Stimulated activated naive CD8-positive, alpha-beta T cell treated with anti-CD3 and anti-CD28 coated beads, Interleukin-15, Interleukin-2, amounts not matched to agents 100 ng/mL and 50 ng/mL, for 24 hours (primary cell): ENCODE results near the gene TNIK.
A peak's percentile ranks its signal among the peaks of the same experiment; 100 is the strongest.

Source experiments
- H3K27ac Mint-ChIP-seq: one replicate; pipeline ENCODE4 v1.8.0; 2021; ENCODE audit warnings: mild to moderate bottlenecking, mixed read lengths
- H3K27me3 Mint-ChIP-seq: one replicate; pipeline ENCODE4 v1.8.0; 2021; ENCODE audit warnings: mixed read lengths
- H3K36me3 Mint-ChIP-seq: one replicate; pipeline ENCODE4 v1.8.0; 2021; ENCODE audit warnings: low read depth, mixed read lengths
- H3K4me1 Mint-ChIP-seq: one replicate; pipeline ENCODE4 v1.8.0; 2021; ENCODE audit warnings: low read depth, mixed read lengths
- H3K4me3 Mint-ChIP-seq: one replicate; pipeline ENCODE4 v1.8.0; 2021; ENCODE audit warnings: mild to moderate bottlenecking, mixed read lengths
- H3K9me3 Mint-ChIP-seq: one replicate; pipeline ENCODE4 v1.8.0; 2021; ENCODE audit warnings: mixed read lengths

Gene TNIK

DNA sequence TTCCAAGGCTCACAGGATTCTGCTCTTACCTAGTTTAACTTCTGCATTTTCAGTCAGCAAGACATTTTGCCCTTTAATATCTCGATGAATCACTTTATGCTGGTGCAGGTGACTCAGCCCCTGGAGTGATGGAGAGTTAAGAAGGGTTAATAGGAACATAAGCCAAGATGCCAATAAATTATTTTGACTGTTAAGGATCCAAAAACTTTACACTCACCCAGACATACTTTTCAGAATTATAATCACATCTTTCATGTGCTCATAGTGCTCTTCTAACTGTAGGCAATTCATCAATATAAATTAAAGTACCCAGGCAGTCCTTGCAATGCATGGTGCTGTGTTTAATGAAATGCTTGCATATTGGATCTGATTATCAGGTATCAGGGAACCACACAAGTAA is 269.5 kb downstream of the TNIK start:
- Mint-ChIP-seq H3K4me3 (no peak overlapping the region), H3K27ac (peak overlapping the region; percentile 36), H3K4me1 (peaks cover 41% of the 10 kb centered on the region), H3K27me3 (no peaks in the 10 kb centered on the region), H3K36me3 (peaks cover 15% of the 10 kb centered on the region), H3K9me3 (no peaks in the 10 kb centered on the region)

DNA sequence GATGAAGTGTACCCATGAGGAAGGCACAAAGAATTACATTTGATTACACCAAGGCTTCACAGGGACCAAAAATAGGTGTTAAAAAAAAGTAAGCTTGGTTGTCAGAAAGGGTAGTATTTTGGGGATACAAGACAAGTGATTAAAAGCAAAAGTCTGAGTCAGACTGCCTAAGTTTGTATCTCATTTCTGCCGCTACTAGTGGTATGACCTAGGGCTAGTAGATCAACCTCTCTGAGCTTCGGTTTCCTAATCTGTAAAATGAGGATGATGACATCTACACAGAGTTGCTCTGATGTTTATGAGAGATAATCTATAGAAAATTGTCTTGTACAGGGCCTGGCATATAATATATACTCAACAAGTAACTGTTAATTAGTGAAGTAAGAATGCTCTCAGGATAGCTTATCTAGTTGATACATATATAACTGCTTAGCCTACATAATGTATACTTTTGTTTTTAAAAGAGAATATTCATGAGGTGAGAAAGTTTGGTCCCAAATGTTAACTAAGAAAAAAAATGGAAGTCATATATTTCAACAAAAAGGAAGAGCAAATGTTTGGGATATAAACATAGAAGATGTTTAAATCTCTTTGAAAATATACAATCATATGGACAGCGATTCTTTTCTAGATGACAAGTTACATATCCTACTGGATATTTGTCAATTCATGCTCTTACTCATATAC is 270.7 kb downstream of the TNIK start:
- Mint-ChIP-seq H3K9me3 (no peaks in the 10 kb centered on the region), H3K4me3 (no peak overlapping the region), H3K4me1 (peaks cover 50% of the 10 kb centered on the region), H3K27ac (peak overlapping the region; percentile 62), H3K27me3 (no peaks in the 10 kb centered on the region), H3K36me3 (peaks cover 15% of the 10 kb centered on the region)

- H3K27ac Mint-ChIP-seq = no peak overlapping the region
- peaks cover 53% of the 10 kb centered on the region for H3K4me1 Mint-ChIP-seq
- no peak overlapping the region for H3K4me3 Mint-ChIP-seq
- no peaks in the 10 kb centered on the region for H3K27me3 Mint-ChIP-seq
- H3K36me3 Mint-ChIP-seq = peaks cover 16% of the 10 kb centered on the region
- no peaks in the 10 kb centered on the region for H3K9me3 Mint-ChIP-seq
These were observed 272.4 kb downstream of the TNIK start for GRCh38 chr3:171187706-171188290.

GRCh38 chr3:171186817-171187500 is 273.2 kb downstream of the TNIK start:
- Mint-ChIP-seq H3K4me3 (no peak overlapping the region), H3K4me1 (peaks cover 45% of the 10 kb centered on the region), H3K27me3 (no peaks in the 10 kb centered on the region), H3K36me3 (peaks cover 13% of the 10 kb centered on the region), H3K27ac (no peak overlapping the region), H3K9me3 (no peaks in the 10 kb centered on the region)

DNA sequence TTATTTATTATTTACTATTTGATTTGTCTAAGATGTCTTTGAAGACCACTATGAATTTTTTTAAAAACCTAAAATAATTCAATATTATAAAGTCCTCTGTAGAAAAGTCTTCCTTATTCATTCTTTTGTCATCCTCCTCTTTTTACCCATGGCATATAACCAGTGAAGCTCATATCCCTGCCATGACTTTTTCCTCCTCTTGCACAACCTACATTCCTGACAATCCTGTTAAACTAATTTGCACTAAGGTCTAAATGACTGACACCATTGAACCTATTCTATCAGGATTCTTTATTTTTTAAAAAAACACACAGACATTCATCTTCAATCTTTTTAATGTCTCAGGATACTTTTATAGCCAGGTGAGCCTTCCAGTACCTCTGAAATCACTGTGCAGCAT is 273.8 kb downstream of the TNIK start:
- Mint-ChIP-seq H3K9me3 (no peaks in the 10 kb centered on the region), H3K27ac (no peak overlapping the region), H3K4me3 (no peak overlapping the region), H3K4me1 (peaks cover 41% of the 10 kb centered on the region), H3K36me3 (peaks cover 10% of the 10 kb centered on the region), H3K27me3 (no peaks in the 10 kb centered on the region)

DNA sequence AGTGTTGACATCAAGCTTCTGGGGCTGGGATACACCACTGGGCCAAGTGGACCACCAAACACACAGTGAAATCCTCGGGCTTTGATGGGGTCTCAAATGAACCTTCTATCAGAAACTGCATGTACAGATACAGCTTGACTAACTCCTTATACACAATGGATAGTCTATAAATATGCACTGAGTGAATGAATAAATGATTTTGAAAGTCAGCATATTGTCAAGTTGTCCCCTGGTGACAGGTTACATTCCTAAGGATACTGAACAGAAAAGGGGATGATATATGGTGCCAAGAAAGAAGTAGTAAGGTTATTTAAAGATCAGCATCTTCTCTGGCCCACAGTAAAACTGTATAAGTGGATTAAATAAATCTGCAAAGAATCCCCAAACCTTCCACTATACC is 274.2 kb downstream of the TNIK start:
- Mint-ChIP-seq H3K36me3 (peaks cover 10% of the 10 kb centered on the region), H3K4me3 (no peak overlapping the region), H3K27me3 (no peaks in the 10 kb centered on the region), H3K27ac (no peak overlapping the region), H3K4me1 (peaks cover 39% of the 10 kb centered on the region), H3K9me3 (no peaks in the 10 kb centered on the region)

- peaks cover 10% of the 10 kb centered on the region for H3K36me3 Mint-ChIP-seq
- H3K9me3 Mint-ChIP-seq = no peaks in the 10 kb centered on the region
- H3K4me1 Mint-ChIP-seq = peaks cover 23% of the 10 kb centered on the region
- peak overlapping the region; percentile 85 for H3K27ac Mint-ChIP-seq
- H3K27me3 Mint-ChIP-seq = no peaks in the 10 kb centered on the region
- H3K4me3 Mint-ChIP-seq = no peak overlapping the region
These were observed 275.8 kb downstream of the TNIK start for GRCh38 chr3:171184372-171184771.

DNA sequence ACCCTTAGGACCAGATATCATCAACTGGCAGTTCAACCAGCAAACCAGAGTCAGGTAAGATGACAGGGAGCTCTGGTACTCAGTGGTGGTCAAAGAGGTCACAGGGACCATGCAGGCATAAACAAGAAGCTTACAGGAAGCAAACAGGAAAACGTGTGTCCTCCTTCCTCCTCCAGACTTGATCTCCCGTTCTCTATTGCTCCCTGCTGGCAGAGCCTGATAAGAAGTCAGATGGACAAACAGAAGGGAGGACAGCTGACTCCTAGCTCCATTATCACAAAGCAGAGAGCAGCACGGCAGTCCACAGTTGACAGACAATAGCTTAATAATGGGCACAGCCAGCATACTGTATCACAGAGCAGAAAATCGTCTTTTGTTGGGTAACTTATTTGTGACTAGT is 277.2 kb downstream of the TNIK start:
- H3K4me1 Mint-ChIP-seq = peaks cover 24% of the 10 kb centered on the region
- peaks cover 5% of the 10 kb centered on the region for H3K36me3 Mint-ChIP-seq
- H3K27me3 Mint-ChIP-seq = no peaks in the 10 kb centered on the region
- no peaks in the 10 kb centered on the region for H3K9me3 Mint-ChIP-seq
- no peak overlapping the region for H3K27ac Mint-ChIP-seq
- H3K4me3 Mint-ChIP-seq = no peak overlapping the region

- H3K4me1 Mint-ChIP-seq = peaks cover 24% of the 10 kb centered on the region
These were observed 278.1 kb downstream of the TNIK start for GRCh38 chr3:171181907-171182690.

DNA sequence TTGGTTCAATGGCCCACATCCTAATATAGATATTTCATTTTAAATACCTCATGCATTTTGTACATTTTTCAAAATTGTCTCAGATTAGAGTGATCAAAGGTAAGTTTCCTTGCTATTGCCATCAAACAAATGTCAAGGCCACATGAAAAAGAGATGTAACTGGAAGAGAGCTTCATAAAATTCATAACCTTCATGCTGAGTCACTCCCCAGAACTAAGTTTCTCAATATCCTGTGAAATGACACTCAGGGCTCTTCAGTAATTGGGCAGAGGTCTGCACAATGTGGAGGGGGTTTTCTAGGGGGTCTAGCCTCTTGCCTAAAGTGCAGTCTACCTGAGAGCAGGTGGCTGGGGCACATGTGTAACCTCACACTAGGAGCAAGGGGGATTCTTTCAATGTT is 281.5 kb downstream of the TNIK start:
- Mint-ChIP-seq H3K27ac (peak overlapping the region; percentile 21), H3K9me3 (no peaks in the 10 kb centered on the region), H3K4me3 (no peak overlapping the region), H3K4me1 (peaks cover 10% of the 10 kb centered on the region), H3K36me3 (peaks cover 23% of the 10 kb centered on the region), H3K27me3 (no peaks in the 10 kb centered on the region)

More at GRCh38 chr3:171181907-171182690, 278.1 kb downstream of the TNIK start:
- H3K36me3 Mint-ChIP-seq = peaks cover 11% of the 10 kb centered on the region
- no peaks in the 10 kb centered on the region for H3K27me3 Mint-ChIP-seq
- no peak overlapping the region for H3K4me3 Mint-ChIP-seq
- no peaks in the 10 kb centered on the region for H3K9me3 Mint-ChIP-seq
- H3K27ac Mint-ChIP-seq = no peak overlapping the region

GRCh38 chr3:171177553-171177952 is 282.7 kb downstream of the TNIK start:
- Mint-ChIP-seq H3K4me1 (peaks cover 10% of the 10 kb centered on the region), H3K4me3 (no peak overlapping the region), H3K27me3 (no peaks in the 10 kb centered on the region), H3K27ac (no peak overlapping the region), H3K9me3 (no peaks in the 10 kb centered on the region), H3K36me3 (peaks cover 27% of the 10 kb centered on the region)

- H3K4me1 Mint-ChIP-seq = peaks cover 10% of the 10 kb centered on the region
- H3K27me3 Mint-ChIP-seq = no peaks in the 10 kb centered on the region
- peaks cover 32% of the 10 kb centered on the region for H3K36me3 Mint-ChIP-seq
- no peak overlapping the region for H3K4me3 Mint-ChIP-seq
- H3K9me3 Mint-ChIP-seq = no peaks in the 10 kb centered on the region
- no peak overlapping the region for H3K27ac Mint-ChIP-seq
These were observed 283.1 kb downstream of the TNIK start for GRCh38 chr3:171177056-171177455.

GRCh38 chr3:171176244-171176933 is 283.8 kb downstream of the TNIK start:
- peaks cover 10% of the 10 kb centered on the region for H3K4me1 Mint-ChIP-seq
- no peaks in the 10 kb centered on the region for H3K27me3 Mint-ChIP-seq
- H3K4me3 Mint-ChIP-seq = no peak overlapping the region
- H3K27ac Mint-ChIP-seq = no peak overlapping the region
- peaks cover 36% of the 10 kb centered on the region for H3K36me3 Mint-ChIP-seq
- no peaks in the 10 kb centered on the region for H3K9me3 Mint-ChIP-seq

DNA sequence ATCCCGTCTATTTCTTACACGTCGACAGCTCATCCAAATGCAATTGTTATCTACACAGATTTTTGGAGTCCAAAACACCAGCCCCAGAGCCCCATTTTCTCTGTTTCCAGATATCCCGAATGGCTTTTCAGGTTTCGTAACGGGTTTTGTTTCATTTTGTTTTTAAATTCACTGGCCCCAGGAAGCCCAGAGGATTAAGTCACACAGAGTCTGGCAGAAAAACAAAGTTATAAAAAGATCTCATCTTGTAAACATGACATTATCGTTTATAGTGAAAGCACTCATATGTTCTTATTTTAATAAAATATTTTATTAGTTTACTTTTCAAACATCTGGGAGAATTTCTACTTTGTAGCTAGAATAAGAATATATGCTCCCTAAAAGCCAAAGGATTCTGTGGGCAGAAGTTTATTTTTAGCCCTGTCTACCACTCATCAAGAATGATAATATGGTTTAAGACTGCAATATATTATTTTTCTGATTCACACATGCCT is 284.4 kb downstream of the TNIK start:
- Mint-ChIP-seq H3K9me3 (no peaks in the 10 kb centered on the region), H3K36me3 (peaks cover 37% of the 10 kb centered on the region), H3K27me3 (no peaks in the 10 kb centered on the region), H3K27ac (no peak overlapping the region), H3K4me3 (no peak overlapping the region), H3K4me1 (peaks cover 10% of the 10 kb centered on the region)
